Thyroid gland (tissue), 4 donors: ENCODE measurements around the gene THSD7A. TPM values are rescaled to one million over a fixed set of nuclear protein-coding genes. Genes with fewer than 3 reads are reported as not detected.

Experiments
- DNase-seq, 2 donors: peaks; one replicate each; pipeline ENCODE4 v3.0.0-alpha.2; 2019
- H3K27ac ChIP-seq, 3 donors: fragments of 200-600 bp; sonication (generic); 1 replicate in 2 of 3; 2 replicates in 1 of 3; pipeline ENCODE4 v1.5.1; 2016 to 2019; ENCODE audit warnings: mild to moderate bottlenecking in 1 of 3, moderate library complexity in 1 of 3
- H3K27me3 ChIP-seq: fragments of 200-600 bp; sonication (generic); one replicate; pipeline ENCODE4 v1.5.1; 2019
- H3K36me3 ChIP-seq, 2 donors: fragments of 200-600 bp; sonication (generic); one replicate each; pipeline ENCODE4 v1.5.1; 2016 to 2019
- H3K4me1 ChIP-seq, 2 donors: fragments of 200-600 bp; sonication (generic); one replicate each; pipeline ENCODE4 v1.5.1; 2017 to 2019
- H3K4me3 ChIP-seq, 3 donors: fragments of 200-600 bp; sonication (generic); replicated peaks in 1 of 3; 1 replicate in 2 of 3; 2 replicates in 1 of 3; pipeline ENCODE4 v1.5.1; 2016; ENCODE audit warnings: mild to moderate bottlenecking in 1 of 3
- H3K9me3 ChIP-seq: fragments of 200-600 bp; sonication (generic); one replicate; pipeline ENCODE4 v1.5.1; 2017
- CTCF ChIP-seq, 6 experiments: fragments of 200-600 bp in 3 of 6; fragments of 450-650 bp in 3 of 6; sonication (generic) in 3 of 6; IDR thresholded peaks; one replicate each; pipeline ENCODE4 v1.5.1; 2016 to 2019; ENCODE audit warnings: antibody characterized with exemption in 6 of 6, mild to moderate bottlenecking in 2 of 6, inconsistent platforms in 1 of 6, moderate library complexity in 1 of 6
- POLR2A ChIP-seq, 2 donors: fragments of 450-650 bp; IDR thresholded peaks; one replicate each; pipeline ENCODE4 v1.6.1; 2017; ENCODE audit warnings: antibody characterized with exemption in 2 of 2, mild to moderate bottlenecking in 2 of 2, moderate library complexity in 1 of 2
- whole genome bisulfite sequencing, 2 donors: methylation state at CpG; one replicate each; pipeline ENCODE4 v1.1.5; 2017; 5-methylcytosine and 5-hydroxymethylcytosine counted together
- intact Hi-C: fragments of 100-400 bp; cut with DNase I; formaldehyde crosslinking; loops from one replicate; pipeline ENCODE4 v1.15.1; 2023
- total RNA-seq, 4 donors: library from RNA; depleted of rRNA; stranded (reverse); fragments of >200 nt; gene quantifications; one replicate each; pipeline ENCODE4 v1.2.3, GENCODE V29; 2016

Gene THSD7A
- total RNA-seq, 4 donors from 2014 or later: 4.2 to 6.1 (median 5.8) TPM

- intact Hi-C loops: loop anchor here (10.0 kb wide), 1 partner anchor 495 kb away; no protein-coding TSS in a partner anchor
- H3K9me3 ChIP-seq: no peaks in the 10 kb centered on the region
- no peaks in the 10 kb centered on the region for H3K36me3 ChIP-seq
- peaks cover 7 to 8% of the 10 kb centered on the region in 2 donors for H3K4me1 ChIP-seq
- H3K27ac ChIP-seq: no peak overlapping the region
- H3K4me3 ChIP-seq: no peak overlapping the region
- no peak for TF ChIP-seq CTCF (IDR thresholded peaks at IDR 0.05)
- DNase-seq: no peak
- no peaks in the 10 kb centered on the region for H3K27me3 ChIP-seq
Observed at GRCh38 chr7:11829954-11830353, 2.0 kb downstream of the THSD7A start.

GRCh38 chr7:11819947-11820346, 12.1 kb downstream of the THSD7A start:
- Histone ChIP-seq H3K27ac (no peak overlapping the region), H3K4me1 (no peaks in the 10 kb centered on the region), H3K36me3 (no peaks in the 10 kb centered on the region), H3K4me3 (no peak overlapping the region), H3K27me3 (no peaks in the 10 kb centered on the region), H3K9me3 (no peaks in the 10 kb centered on the region)
- 96 to 98% methylated on average over 11 of the region's 11 CpGs for WGBS, 2 donors
- intact Hi-C loops: no loop called here
- no peak for DNase-seq
- TF ChIP-seq POLR2A (IDR thresholded peaks at IDR 0.05) (no peak), CTCF (IDR thresholded peaks at IDR 0.05) (no peak)

GRCh38 chr7:11819271-11819670, 12.7 kb downstream of the THSD7A start:
- H3K27ac ChIP-seq: no peak overlapping the region
- WGBS, 2 donors: 95% methylated on average over 5 of the region's 5 CpGs
- intact Hi-C loops: no loop called here
- no peak for TF ChIP-seq POLR2A (IDR thresholded peaks at IDR 0.05)
- no peak for TF ChIP-seq CTCF (IDR thresholded peaks at IDR 0.05)
- H3K9me3 ChIP-seq: no peaks in the 10 kb centered on the region
- H3K4me1 ChIP-seq: no peaks in the 10 kb centered on the region
- H3K36me3 ChIP-seq: no peaks in the 10 kb centered on the region
- no peaks in the 10 kb centered on the region for H3K27me3 ChIP-seq
- H3K4me3 ChIP-seq: no peak overlapping the region
- no peak for DNase-seq

GRCh38 chr7:11818281-11818680, 13.7 kb downstream of the THSD7A start:
- intact Hi-C loops: no loop called here
- 69 to 71% methylated on average over 4 of the region's 4 CpGs for WGBS, 2 donors
- no peak for DNase-seq
- no peaks in the 10 kb centered on the region for H3K27me3 ChIP-seq
- TF ChIP-seq POLR2A (IDR thresholded peaks at IDR 0.05) (no peak), CTCF (IDR thresholded peaks at IDR 0.05) (no peak)
- no peaks in the 10 kb centered on the region for H3K4me1 ChIP-seq
- no peak overlapping the region for H3K27ac ChIP-seq
- no peaks in the 10 kb centered on the region for H3K9me3 ChIP-seq
- H3K36me3 ChIP-seq: no peaks in the 10 kb centered on the region
- no peak overlapping the region for H3K4me3 ChIP-seq

GRCh38 chr7:11817111-11817740, 14.8 kb downstream of the THSD7A start:
- intact Hi-C loops: no loop called here
- no peaks in the 10 kb centered on the region for H3K9me3 ChIP-seq
- TF ChIP-seq POLR2A (IDR thresholded peaks at IDR 0.05) (no peak), CTCF (IDR thresholded peaks at IDR 0.05) (no peak)
- no peaks in the 10 kb centered on the region for H3K27me3 ChIP-seq
- H3K4me1 ChIP-seq: no peaks in the 10 kb centered on the region
- no peak overlapping the region for H3K4me3 ChIP-seq
- no peaks in the 10 kb centered on the region for H3K36me3 ChIP-seq
- WGBS, 2 donors: 45 to 47% methylated on average over 4 of the region's 4 CpGs
- no peak for DNase-seq
- H3K27ac ChIP-seq: no peak overlapping the region
